Astrocyte (in vitro differentiated cells and primary cell): ENCODE measurements around the gene ANKS3.

Experiments used
- CTCF ChIP-seq: IDR thresholded peaks from 2 replicates; pipeline ENCODE4 v1.5.1; 2011; ENCODE audit warnings: low read depth, mild to moderate bottlenecking, inconsistent platforms, low read length, moderate library complexity; ENCODE audit not compliant: insufficient read depth
- EZH2 ChIP-seq: IDR thresholded peaks from 2 replicates; pipeline ENCODE4 v1.6.1; 2012; ENCODE audit warnings: mild to moderate bottlenecking, low read length, inconsistent platforms; ENCODE audit not compliant: insufficient read depth

- TF ChIP-seq CTCF (no peak), EZH2 (no peak)
Observed at GRCh38 chr16:4693956-4694641, 40.0 kb downstream of the ANKS3 start.
